ENCODE results near the gene VAV3. TPM values are rescaled to one million over a fixed set of nuclear protein-coding genes. Genes with fewer than 3 reads are reported as not detected.

VAV3 gene
- polyA plus RNA-seq, 3 donors = 5.4 to 9.2 (median 9.0) TPM

DNA sequence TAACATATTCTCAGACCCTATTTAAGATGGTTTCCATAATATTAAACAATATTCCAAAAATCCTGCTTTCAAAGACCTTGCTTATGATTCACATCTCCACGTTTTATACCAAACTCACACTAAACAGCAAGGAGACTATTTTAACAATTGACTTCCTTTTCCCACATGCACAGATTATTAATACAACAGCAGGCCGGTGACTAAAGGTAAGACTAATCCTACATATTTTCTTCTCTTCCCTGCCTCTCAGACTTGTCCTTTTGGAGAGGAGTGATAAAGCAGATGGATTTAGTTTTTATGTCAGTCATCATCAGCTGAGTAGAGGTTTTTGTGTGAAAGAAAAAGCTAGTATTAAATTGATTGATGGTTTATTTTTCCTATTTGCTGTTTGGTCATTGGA lies 423.6 kb downstream of the VAV3 start:
- H3K4me1 Mint-ChIP-seq = peaks cover 3% of the 10 kb centered on the region
- Histone ChIP-seq H3K36me3 (replicated peaks in 1 of 2; ENCODE audit: control insufficient read depth in 1 of 2, insufficient read depth in 2 of 2, low read length in 2 of 2) (no peaks in the 10 kb centered on the region), H3K4me3 (replicated peaks in 1 of 3; ENCODE audit: low read depth in 2 of 3, low read length in 3 of 3) (no peak overlapping the region), H2AFZ (ENCODE audit: insufficient read depth, low read depth, low read length, poor library complexity, severe bottlenecking) (no peak overlapping the region), H3K9ac (ENCODE audit: insufficient read depth, low read length, poor library complexity, severe bottlenecking) (no peak overlapping the region), H4K20me1 (ENCODE audit: insufficient read depth, low read length) (no peaks in the 10 kb centered on the region), H3K27me3 (ENCODE audit: control insufficient read depth in 2 of 2, insufficient read depth in 2 of 2, low read length in 2 of 2) (no peaks in the 10 kb centered on the region), H3K4me2 (replicated peaks; ENCODE audit: extremely low read depth, low read length, poor library complexity, severe bottlenecking) (no peak overlapping the region), H3K4me1 (ENCODE audit: control insufficient read depth in 1 of 2, insufficient read depth in 2 of 2, low read length in 2 of 2) (peaks cover under 1 to 4% of the 10 kb centered on the region in 2 donors), H3K27ac (ENCODE audit: low read depth in 1 of 2, low read length in 2 of 2) (no peak overlapping the region), H3K79me2 (ENCODE audit: insufficient read depth, low read length) (no peaks in the 10 kb centered on the region), H3K9me3 (replicated peaks in 1 of 2; ENCODE audit: control insufficient read depth in 1 of 2, insufficient read depth in 1 of 2, low read length in 2 of 2) (no peaks in the 10 kb centered on the region)
- H3K36me3 Mint-ChIP-seq = no peaks in the 10 kb centered on the region
- WGBS (ENCODE audit: insufficient coverage) = no CpG with 5 or more reads among the region's 2 CpGs
- DNase-seq = no peak
- TF ChIP-seq CTCF (IDR thresholded peaks at IDR 0.05) = no peak
- no peak overlapping the region for H3K27ac Mint-ChIP-seq
- no peak overlapping the region for H3K4me3 Mint-ChIP-seq
- H3K27me3 Mint-ChIP-seq (ENCODE audit: low read depth in 3 of 3) = no peaks in the 10 kb centered on the region
- peaks cover 0 to 4% (median 0%) of the 10 kb centered on the region in 7 donors for H3K9me3 Mint-ChIP-seq
- intact Hi-C loops (cut with micrococcal nuclease) = loop anchor here in 1 of 2 donors (10.0 kb wide), 1 partner anchor 63 kb away; no protein-coding TSS in a partner anchor

GRCh38 chr1:107538502-107538901 lies 426.5 kb downstream of the VAV3 start:
- no peak overlapping the region for H3K4me2 ChIP-seq (replicated peaks; ENCODE audit: extremely low read depth, low read length, poor library complexity, severe bottlenecking)
- no peaks in the 10 kb centered on the region for H3K9me3 ChIP-seq (replicated peaks in 1 of 2; ENCODE audit: control insufficient read depth in 1 of 2, insufficient read depth in 1 of 2, low read length in 2 of 2)
- 100% methylated on average over 2 of the region's 5 CpGs for WGBS (ENCODE audit: insufficient coverage)
- H3K79me2 ChIP-seq (ENCODE audit: insufficient read depth, low read length) = no peaks in the 10 kb centered on the region
- H3K27me3 ChIP-seq (ENCODE audit: control insufficient read depth in 2 of 2, insufficient read depth in 2 of 2, low read length in 2 of 2) = no peaks in the 10 kb centered on the region
- H3K4me1 ChIP-seq (ENCODE audit: control insufficient read depth in 1 of 2, insufficient read depth in 2 of 2, low read length in 2 of 2) = peaks cover 21 to 34% of the 10 kb centered on the region in 2 donors
- H3K27ac Mint-ChIP-seq = no peak overlapping the region
- no peak overlapping the region for H3K4me3 Mint-ChIP-seq
- no peak overlapping the region for H3K4me3 ChIP-seq (replicated peaks in 1 of 3; ENCODE audit: low read depth in 2 of 3, low read length in 3 of 3)
- no peak overlapping the region for H2AFZ ChIP-seq (ENCODE audit: insufficient read depth, low read depth, low read length, poor library complexity, severe bottlenecking)
- no peaks in the 10 kb centered on the region for H4K20me1 ChIP-seq (ENCODE audit: insufficient read depth, low read length)
- intact Hi-C loops (cut with micrococcal nuclease) = no loop called here
- H3K27ac ChIP-seq (ENCODE audit: low read depth in 1 of 2, low read length in 2 of 2) = no peak overlapping the region
- no peak for TF ChIP-seq CTCF (IDR thresholded peaks at IDR 0.05)
- H3K4me1 Mint-ChIP-seq = peaks cover 32% of the 10 kb centered on the region
- no peaks in the 10 kb centered on the region for H3K36me3 ChIP-seq (replicated peaks in 1 of 2; ENCODE audit: control insufficient read depth in 1 of 2, insufficient read depth in 2 of 2, low read length in 2 of 2)
- DNase-seq = no peak
- no peak overlapping the region for H3K9ac ChIP-seq (ENCODE audit: insufficient read depth, low read length, poor library complexity, severe bottlenecking)
- H3K9me3 Mint-ChIP-seq = peaks cover 0 to 4% (median 0%) of the 10 kb centered on the region in 7 donors
- no peaks in the 10 kb centered on the region for H3K27me3 Mint-ChIP-seq (ENCODE audit: low read depth in 3 of 3)
- no peaks in the 10 kb centered on the region for H3K36me3 Mint-ChIP-seq

All from CD14-positive monocyte (primary cell).